Keratinocyte (primary cell): ENCODE results near the gene FBXO30. TPM values are rescaled to one million over a fixed set of nuclear protein-coding genes. Genes with fewer than 3 reads are reported as not detected.

Experiments
- DNase-seq: peaks from one replicate; pipeline ENCODE4 v3.0.0-alpha.2; 2011; ENCODE audit warnings: low read depth, missing footprints, low spot score
- FAIRE-seq: peaks from 2 replicates; lab custom pipeline; 2011; peaks lifted over from hg19 to GRCh38; lab: Jason Lieb, UNC
- H2AFZ ChIP-seq: 2 replicates; pipeline ENCODE4 v1.6.0; 2012; ENCODE audit warnings: low read length, control low read depth, inconsistent platforms; ENCODE audit not compliant: control insufficient read depth
- H3K27ac ChIP-seq: 2 replicates; pipeline ENCODE4 v1.5.1; 2011; ENCODE audit warnings: low read length; ENCODE audit not compliant: control insufficient read depth, insufficient read depth
- H3K27me3 ChIP-seq: 3 replicates; pipeline ENCODE4 v1.6.0; 2011; ENCODE audit warnings: low read length; ENCODE audit not compliant: control insufficient read depth, insufficient read depth; ENCODE audit errors: extremely low read depth
- H3K36me3 ChIP-seq, 2 experiments: 2 replicates in 1 of 2; 3 replicates in 1 of 2; pipeline ENCODE4 v1.5.1; 2011; ENCODE audit warnings: low read length in 2 of 2, mild to moderate bottlenecking in 1 of 2; ENCODE audit not compliant: control insufficient read depth in 2 of 2, insufficient read depth in 2 of 2; ENCODE audit errors: extremely low read depth in 1 of 2
- H3K4me1 ChIP-seq: 3 replicates; pipeline ENCODE4 v1.5.1; 2011; ENCODE audit warnings: low read length; ENCODE audit not compliant: control insufficient read depth, insufficient read depth; ENCODE audit errors: extremely low read depth
- H3K4me2 ChIP-seq: 3 replicates; pipeline ENCODE4 v1.6.0; 2011; ENCODE audit warnings: low read depth, low read length; ENCODE audit not compliant: control insufficient read depth, insufficient read depth; ENCODE audit errors: extremely low read depth
- H3K4me3 ChIP-seq, 3 experiments: fragments of 200-600 bp in 1 of 3; sonication (generic) in 1 of 3; 2 replicates in 2 of 3; 3 replicates in 1 of 3; pipeline ENCODE4 v1.5.1; 2011 to 2016; ENCODE audit warnings: low read length in 3 of 3, mild to moderate bottlenecking in 3 of 3, control low read depth in 2 of 3, inconsistent platforms in 1 of 3, low read depth in 1 of 3, mixed read lengths in 1 of 3, mixed run types in 1 of 3, moderate library complexity in 1 of 3; ENCODE audit not compliant: control insufficient read depth in 2 of 3, insufficient read depth in 2 of 3; ENCODE audit errors: extremely low read depth in 1 of 3
- H3K79me2 ChIP-seq: 2 replicates; pipeline ENCODE4 v1.6.0; 2012; ENCODE audit warnings: low read length; ENCODE audit not compliant: control insufficient read depth, insufficient read depth
- H3K9ac ChIP-seq: 3 replicates; pipeline ENCODE4 v1.6.0; 2011; ENCODE audit warnings: low read length; ENCODE audit not compliant: control insufficient read depth, insufficient read depth; ENCODE audit errors: extremely low read depth
- H3K9me1 ChIP-seq: 3 replicates; pipeline ENCODE4 v1.6.0; 2011; ENCODE audit warnings: low read length; ENCODE audit not compliant: control insufficient read depth, insufficient read depth; ENCODE audit errors: extremely low read depth
- H3K9me3 ChIP-seq: 2 replicates; pipeline ENCODE4 v1.5.1; 2012; ENCODE audit warnings: low read depth, low read length; ENCODE audit not compliant: control insufficient read depth
- H4K20me1 ChIP-seq: 3 replicates; pipeline ENCODE4 v1.6.0; 2011; ENCODE audit warnings: low read length; ENCODE audit not compliant: control insufficient read depth, insufficient read depth; ENCODE audit errors: extremely low read depth
- CTCF ChIP-seq, 3 experiments: IDR thresholded peaks in 1 of 3; conservative IDR thresholded peaks in 1 of 3; optimal IDR thresholded peaks in 1 of 3; 2 replicates in 2 of 3; 3 replicates in 1 of 3; pipeline versions ENCODE3 to v1.5.1; 2011; ENCODE audit warnings: low read length in 3 of 3, mild to moderate bottlenecking in 3 of 3, moderate library complexity in 2 of 3, control low read depth in 1 of 3, inconsistent platforms in 1 of 3; ENCODE audit not compliant: insufficient read depth in 2 of 3; ENCODE audit errors: extremely low read depth in 1 of 3
- EZH2 ChIP-seq: IDR thresholded peaks from one replicate; pipeline ENCODE4 v1.6.1; 2012; ENCODE audit warnings: inconsistent platforms, mild to moderate bottlenecking, low read length, moderate library complexity
- dilution Hi-C: fragments of 300-500 bp; cut with MboI; formaldehyde crosslinking; loops from one replicate; pipeline ENCODE4 v1.7.0; 2020; ENCODE audit warnings: low sequenced_read_pairs; ENCODE audit not compliant: extremely low pct_ligation_motif_present
- polyA plus RNA-seq, 5 experiments: library from polyadenylated mRNA; depleted of rRNA in 3 of 5; stranded (reverse) in 3 of 5; stranded (forward) in 1 of 5; unstranded in 1 of 5; fragments of >200 nt; gene quantifications; 1 replicate in 1 of 5; 2 replicates in 3 of 5; 3 replicates in 1 of 5; pipeline versions ENCODE4 v1.2.1 to v1.2.3, GENCODE V29; 2011 to 2012; ENCODE audit warnings: missing spikeins in 2 of 5, low read depth in 1 of 5, low replicate concordance in 1 of 5

The FBXO30 gene
- polyA plus RNA-seq, 1 donor (not counting 4 experiments of a cell fraction or from before 2014, with no cell fraction given) = 6.4 TPM

- H2AFZ ChIP-seq = no peak overlapping the region
- TF ChIP-seq EZH2 = no peak
- no peak for TF ChIP-seq CTCF (optimal IDR thresholded peaks at IDR 0.05 in 1 of 3, IDR thresholded peaks at IDR 0.05 in 1 of 3, conservative IDR thresholded peaks at IDR 0.05 in 1 of 3; ENCODE audit: extremely low read depth in 1 of 3, insufficient read depth in 2 of 3, low read length in 3 of 3)
- H3K27ac ChIP-seq = no peak overlapping the region
- FAIRE-seq (no peak), DNase-seq (no peak)
- H3K79me2 ChIP-seq = no peaks in the 10 kb centered on the region
- H3K4me3 ChIP-seq = no peak overlapping the region
- no peaks in the 10 kb centered on the region for H3K9me1 ChIP-seq
- peaks cover 0 to 2% of the 10 kb centered on the region in 2 experiments for H3K36me3 ChIP-seq
- no peak overlapping the region for H3K9ac ChIP-seq
- dilution Hi-C loops = no loop called here
- no peaks in the 10 kb centered on the region for H4K20me1 ChIP-seq
- H3K4me2 ChIP-seq = no peak overlapping the region
- no peaks in the 10 kb centered on the region for H3K9me3 ChIP-seq
- H3K4me1 ChIP-seq = no peaks in the 10 kb centered on the region
- no peaks in the 10 kb centered on the region for H3K27me3 ChIP-seq
These were observed 16.0 kb upstream of the FBXO30 start for GRCh38 chr6:145830612-145831011.

GRCh38 chr6:145829950-145830349 is 15.4 kb upstream of the FBXO30 start:
- dilution Hi-C loops = no loop called here
- Histone ChIP-seq H2AFZ (no peak overlapping the region), H3K9me3 (no peaks in the 10 kb centered on the region), H3K4me2 (no peak overlapping the region), H3K79me2 (no peaks in the 10 kb centered on the region), H3K9ac (no peak overlapping the region), H3K27ac (no peak overlapping the region), H4K20me1 (no peaks in the 10 kb centered on the region), H3K27me3 (no peaks in the 10 kb centered on the region), H3K36me3 (peaks cover 0 to 2% of the 10 kb centered on the region in 2 experiments), H3K9me1 (no peaks in the 10 kb centered on the region), H3K4me3 (no peak overlapping the region), H3K4me1 (no peaks in the 10 kb centered on the region)
- DNase-seq (no peak), FAIRE-seq (no peak)
- TF ChIP-seq CTCF (optimal IDR thresholded peaks at IDR 0.05 in 1 of 3, IDR thresholded peaks at IDR 0.05 in 1 of 3, conservative IDR thresholded peaks at IDR 0.05 in 1 of 3; ENCODE audit: extremely low read depth in 1 of 3, insufficient read depth in 2 of 3, low read length in 3 of 3) (no peak), EZH2 (no peak)
